NCI-H345 treated with DMSO at 0.1 percent for 48 hours (cell line): ENCODE measurements around the gene HP1BP3.

ENCODE experiments used
- DNase-seq: peaks from one replicate; lab custom pipeline; 2025; ENCODE audit not compliant: unreplicated experiment; lab: John Stamatoyannopoulos, UW

The HP1BP3 gene

GRCh38 chr1:20771780-20772179 is 15.3 kb downstream of the HP1BP3 start:
- DNase-seq, result no peak

GRCh38 chr1:20770314-20771087 is 16.6 kb downstream of the HP1BP3 start:
- no peak for DNase-seq

- DNase-seq, result no peak
These were observed 19.8 kb downstream of the HP1BP3 start for GRCh38 chr1:20767271-20767670.

- DNase-seq, result no peak
These were observed 23.7 kb downstream of the HP1BP3 start for GRCh38 chr1:20763417-20763816.

GRCh38 chr1:20760322-20760721 is 26.8 kb downstream of the HP1BP3 start:
- no peak for DNase-seq

- no peak for DNase-seq
These were observed 33.5 kb downstream of the HP1BP3 start for GRCh38 chr1:20753589-20753988.

- no peak for DNase-seq
These were observed 35.6 kb downstream of the HP1BP3 start for GRCh38 chr1:20751462-20751990.

- DNase-seq, result no peak
These were observed 44.4 kb downstream of the HP1BP3 start for GRCh38 chr1:20742671-20743070.

- DNase-seq, result no peak
These were observed 46.3 kb downstream of the HP1BP3 start for GRCh38 chr1:20740781-20741180.

GRCh38 chr1:20739225-20739624 is 47.9 kb downstream of the HP1BP3 start:
- no peak for DNase-seq

- DNase-seq, result no peak
These were observed 51.5 kb downstream of the HP1BP3 start for GRCh38 chr1:20735581-20736111.

- no peak for DNase-seq
These were observed 53.6 kb downstream of the HP1BP3 start for GRCh38 chr1:20733360-20733975.

- DNase-seq, result peak; percentile 37
These were observed 54.3 kb downstream of the HP1BP3 start, which contains the start of gene SH2D5 for GRCh38 chr1:20732588-20733359. Gene SH2D5 (minus strand): TSS chr1:20732703. CDS start chr1:20728044, 4,659 bp downstream.

GRCh38 chr1:20732071-20732587 is 55.0 kb downstream of the HP1BP3 start:
- DNase-seq, result peak; percentile 55

- no peak for DNase-seq
These were observed 55.8 kb downstream of the HP1BP3 start for GRCh38 chr1:20731057-20731991.

- no peak for DNase-seq
These were observed 56.4 kb downstream of the HP1BP3 start for GRCh38 chr1:20730690-20731056.

GRCh38 chr1:20729990-20730689 is 57.0 kb downstream of the HP1BP3 start:
- no peak for DNase-seq

- no peak for DNase-seq
These were observed 57.8 kb downstream of the HP1BP3 start for GRCh38 chr1:20729155-20729931.
